NCI-H2227 treated with DMSO at 0.1 percent for 48 hours (cell line): ENCODE measurements around the gene TP53.
"Not testable (repeated sequence)": the region's sequence is repeated elsewhere in the genome, so short reads cannot be mapped to it uniquely, and the experiment has no call there.

ENCODE experiments used
- DNase-seq: peaks from one replicate; lab custom pipeline; 2025; lab: John Stamatoyannopoulos, UW

The TP53 gene

DNA sequence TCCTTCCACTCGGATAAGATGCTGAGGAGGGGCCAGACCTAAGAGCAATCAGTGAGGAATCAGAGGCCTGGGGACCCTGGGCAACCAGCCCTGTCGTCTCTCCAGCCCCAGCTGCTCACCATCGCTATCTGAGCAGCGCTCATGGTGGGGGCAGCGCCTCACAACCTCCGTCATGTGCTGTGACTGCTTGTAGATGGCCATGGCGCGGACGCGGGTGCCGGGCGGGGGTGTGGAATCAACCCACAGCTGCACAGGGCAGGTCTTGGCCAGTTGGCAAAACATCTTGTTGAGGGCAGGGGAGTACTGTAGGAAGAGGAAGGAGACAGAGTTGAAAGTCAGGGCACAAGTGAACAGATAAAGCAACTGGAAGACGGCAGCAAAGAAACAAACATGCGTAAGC, 12.4 kb downstream of the TP53 start:
- DNase-seq = no peak

DNA sequence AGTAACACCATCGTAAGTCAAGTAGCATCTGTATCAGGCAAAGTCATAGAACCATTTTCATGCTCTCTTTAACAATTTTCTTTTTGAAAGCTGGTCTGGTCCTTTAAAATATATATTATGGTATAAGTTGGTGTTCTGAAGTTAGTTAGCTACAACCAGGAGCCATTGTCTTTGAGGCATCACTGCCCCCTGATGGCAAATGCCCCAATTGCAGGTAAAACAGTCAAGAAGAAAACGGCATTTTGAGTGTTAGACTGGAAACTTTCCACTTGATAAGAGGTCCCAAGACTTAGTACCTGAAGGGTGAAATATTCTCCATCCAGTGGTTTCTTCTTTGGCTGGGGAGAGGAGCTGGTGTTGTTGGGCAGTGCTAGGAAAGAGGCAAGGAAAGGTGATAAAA, 14.1 kb downstream of the TP53 start:
- DNase-seq = no peak

DNA sequence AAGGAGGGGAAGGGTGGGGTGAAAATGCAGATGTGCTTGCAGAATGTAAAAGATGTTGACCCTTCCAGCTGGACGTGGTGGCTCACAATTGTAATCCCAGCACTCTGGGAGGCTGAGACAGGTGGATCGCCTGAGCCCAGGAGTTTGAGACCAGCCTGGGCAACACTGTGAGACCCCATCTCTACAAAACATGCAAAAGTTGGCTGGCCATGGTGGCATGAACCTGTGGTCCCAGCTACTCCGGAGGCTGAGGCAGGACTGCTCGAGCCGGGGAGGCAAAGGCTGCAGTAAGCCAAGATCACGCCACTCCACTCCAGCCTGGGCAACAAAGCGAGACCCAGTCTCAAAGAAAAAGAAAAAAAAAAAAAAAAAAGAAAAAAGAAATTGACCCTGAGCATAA, 18.8 kb downstream of the TP53 start:
- no peak for DNase-seq

DNA sequence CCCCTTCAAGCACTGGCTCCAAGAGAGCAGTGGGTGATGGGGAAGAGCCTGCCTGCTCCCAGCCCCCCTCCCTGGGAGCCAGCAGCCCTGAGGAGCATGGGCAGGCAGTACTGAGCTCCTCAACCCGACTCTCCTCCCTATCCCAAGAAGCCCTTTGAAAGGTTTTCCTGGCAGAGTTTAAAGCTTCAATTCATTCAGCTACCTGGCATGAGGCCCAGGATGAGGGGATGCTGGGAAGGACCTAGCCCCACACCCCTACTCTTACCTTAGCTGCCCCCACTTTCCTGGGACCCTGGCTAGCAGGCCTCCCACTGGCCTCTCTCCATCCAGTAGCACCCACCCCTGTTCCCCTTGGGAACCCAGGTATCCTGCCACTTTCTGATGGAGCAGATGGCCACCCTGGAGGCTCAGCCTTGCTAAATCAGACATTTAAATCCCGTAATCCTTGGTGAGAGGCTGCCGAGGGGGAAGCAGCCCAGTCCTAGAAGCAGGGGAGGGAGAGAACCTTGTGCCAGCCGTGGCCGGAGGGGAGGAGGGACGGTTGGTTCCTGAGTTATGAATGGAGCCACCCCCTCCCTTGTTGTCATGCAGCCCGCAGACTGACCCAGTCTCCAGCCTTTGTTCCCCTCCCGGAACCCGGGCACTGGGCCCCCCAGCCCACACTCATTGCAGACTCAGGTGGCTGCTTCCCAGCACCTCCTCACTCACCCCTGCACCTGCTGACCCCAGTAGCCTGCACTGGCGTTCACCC, 19.5 kb downstream of the TP53 start:
- DNase-seq = peak; percentile 16

DNA sequence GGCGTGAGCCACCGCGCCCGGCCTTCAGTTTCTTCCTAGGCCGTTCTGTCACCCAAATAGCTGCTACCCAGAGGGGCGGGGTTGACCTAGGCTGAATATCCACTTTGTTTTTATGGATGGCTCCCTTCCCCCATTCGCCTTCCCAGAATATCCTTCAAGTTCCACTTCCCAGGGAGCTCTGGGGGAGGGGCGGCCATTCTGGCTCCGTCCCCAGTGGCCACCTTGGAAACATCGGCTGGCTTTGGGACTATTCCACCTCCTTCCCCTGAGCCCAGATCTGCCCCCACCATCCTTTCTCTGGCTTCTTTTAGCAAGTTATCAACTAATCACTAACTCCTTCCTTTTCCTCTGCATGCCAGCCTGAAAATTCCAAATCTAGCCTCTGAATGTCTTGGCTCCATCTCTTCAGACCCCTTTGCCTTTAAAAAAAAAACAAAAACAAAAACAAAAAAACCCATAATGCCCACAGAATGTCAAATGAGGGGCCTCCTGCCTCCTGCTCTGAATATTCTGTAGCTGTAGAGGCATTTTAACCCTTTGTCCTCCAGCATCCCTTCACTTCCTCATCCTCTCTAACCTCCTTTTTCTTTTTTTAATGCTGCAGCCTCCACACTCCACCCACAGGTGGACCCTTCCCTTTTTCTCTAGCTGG, 30.2 kb downstream of the TP53 start:
- DNase-seq = peak; percentile 18

DNA sequence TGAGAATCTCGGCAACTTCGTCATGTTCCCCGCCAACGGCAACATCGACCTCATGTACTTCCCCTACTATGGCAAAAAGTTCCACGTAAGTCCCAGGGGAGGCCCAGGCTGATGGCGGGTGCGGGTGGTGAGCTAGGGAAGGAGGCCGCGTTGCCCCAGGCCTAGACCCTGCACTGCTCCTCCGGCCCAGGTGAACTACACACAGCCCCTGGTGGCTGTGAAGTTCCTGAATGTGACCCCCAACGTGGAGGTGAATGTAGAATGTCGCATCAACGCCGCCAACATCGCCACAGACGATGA, 31.8 kb downstream of the TP53 start:
- DNase-seq = no peak

DNA sequence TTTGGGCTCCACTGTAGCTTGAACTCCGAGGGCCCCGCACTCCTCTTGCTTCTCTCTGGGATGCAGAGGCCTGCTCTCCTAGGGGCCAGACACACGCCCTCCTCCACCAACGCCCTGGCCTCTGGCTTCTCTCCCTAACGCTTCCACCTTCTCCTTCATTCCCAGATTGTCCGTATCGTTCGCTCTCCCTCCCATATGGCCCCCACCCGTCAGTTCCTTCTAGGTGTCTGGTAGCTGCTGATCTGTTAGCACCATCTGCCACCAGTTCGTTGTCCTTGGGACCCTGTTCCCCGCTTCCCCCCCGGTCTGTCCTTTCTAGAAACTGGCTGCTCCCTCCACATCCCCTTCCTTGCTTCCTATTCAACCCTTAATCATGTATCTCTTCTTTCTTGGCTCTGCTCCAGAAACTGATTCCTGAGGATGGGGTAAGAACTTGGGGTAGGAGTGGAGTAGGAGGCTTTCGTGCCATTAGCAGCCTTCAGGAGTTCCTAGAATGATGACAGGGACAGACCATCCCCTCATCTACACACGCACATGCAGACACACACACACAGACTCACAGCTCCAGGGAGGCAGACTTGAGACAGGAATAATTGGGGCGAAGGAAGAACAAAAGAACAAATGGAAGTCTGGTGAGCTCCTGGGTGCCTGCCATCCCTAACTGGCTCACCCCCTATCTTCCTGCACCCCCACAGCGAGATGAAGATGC, 32.3 kb downstream of the TP53 start:
- no peak for DNase-seq

DNA sequence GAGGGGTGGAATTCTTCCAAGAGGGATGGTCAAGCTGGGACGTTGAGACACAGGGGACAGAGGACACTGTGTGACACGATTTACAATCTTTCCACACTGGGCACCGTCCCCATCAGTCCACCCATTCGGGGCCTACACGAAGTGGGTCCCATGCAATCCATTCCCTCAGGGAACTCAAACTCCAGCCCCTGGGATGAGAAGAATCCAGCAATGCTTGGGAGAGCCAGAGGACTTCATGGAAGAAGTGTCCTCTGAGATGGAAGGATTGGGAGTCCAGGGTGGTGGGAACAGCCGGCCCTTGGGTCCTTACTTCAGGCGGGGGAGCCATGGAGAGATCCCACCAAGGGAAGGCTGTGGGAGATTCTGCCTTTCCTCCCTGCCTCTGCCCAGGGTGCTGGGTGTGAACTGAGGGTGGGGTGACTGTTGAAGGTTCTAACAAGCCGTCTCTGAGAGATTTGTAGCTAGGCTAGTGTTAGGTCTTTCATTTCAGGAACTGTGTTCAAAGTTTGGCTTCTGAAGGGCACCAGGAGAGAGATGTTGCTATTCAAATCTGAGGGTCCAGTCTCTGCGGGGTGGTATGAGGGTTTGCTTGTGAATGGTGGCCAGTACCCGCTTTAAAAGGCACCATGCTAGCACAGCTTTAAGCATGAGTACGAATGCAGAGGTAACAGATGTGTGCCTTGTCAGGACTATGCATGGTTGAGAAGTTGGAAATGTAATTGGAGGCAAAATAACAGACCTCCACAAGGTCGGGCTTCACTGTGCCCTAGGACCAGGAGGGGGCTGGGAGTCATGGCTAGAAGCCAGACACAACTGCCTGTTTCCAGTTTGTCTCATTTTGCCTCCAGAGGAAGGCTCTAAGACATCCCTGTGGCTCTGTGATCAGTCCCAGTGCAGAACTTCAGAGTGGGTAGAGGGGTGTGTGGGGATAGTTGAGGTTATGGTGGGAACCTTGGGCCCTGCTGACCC, 34.6 kb downstream of the TP53 start:
- no peak for DNase-seq

DNA sequence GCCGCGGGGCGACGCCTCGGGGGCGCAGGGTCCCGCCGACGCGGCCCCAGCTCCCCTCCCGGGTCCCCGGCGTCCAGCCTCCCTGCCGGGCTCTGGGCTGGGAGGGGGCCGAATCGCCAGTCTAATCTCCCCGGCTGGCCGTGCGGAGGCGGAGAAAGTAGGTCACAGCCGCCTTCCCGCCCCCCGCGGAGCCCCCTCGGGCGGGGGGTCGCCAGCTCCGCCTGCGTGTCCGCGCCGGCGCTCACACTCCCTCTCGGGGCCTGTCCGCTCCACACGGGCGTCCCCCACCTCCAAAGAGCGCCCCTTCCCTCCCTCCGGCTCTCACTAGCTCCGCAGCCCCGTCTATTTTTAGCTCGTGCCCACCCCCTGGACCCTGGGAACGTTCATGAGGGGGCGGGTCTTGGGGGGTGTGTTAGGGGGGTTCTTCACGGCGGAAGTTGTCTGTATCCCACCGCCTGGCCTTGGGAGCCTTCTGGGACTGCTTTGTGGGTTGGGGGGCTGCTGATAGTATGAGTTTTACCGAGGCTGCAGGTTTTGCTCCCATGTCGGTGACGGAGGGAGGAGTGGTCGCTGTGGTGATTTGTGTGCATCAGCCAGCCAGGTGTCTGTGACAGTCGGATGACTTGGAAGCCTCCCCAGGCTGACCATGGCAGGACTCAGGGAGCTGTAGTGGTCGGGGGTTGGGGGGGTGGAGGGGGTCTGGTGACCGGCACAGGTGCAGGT, 35.5 kb downstream of the TP53 start:
- DNase-seq = peak; percentile 20

DNA sequence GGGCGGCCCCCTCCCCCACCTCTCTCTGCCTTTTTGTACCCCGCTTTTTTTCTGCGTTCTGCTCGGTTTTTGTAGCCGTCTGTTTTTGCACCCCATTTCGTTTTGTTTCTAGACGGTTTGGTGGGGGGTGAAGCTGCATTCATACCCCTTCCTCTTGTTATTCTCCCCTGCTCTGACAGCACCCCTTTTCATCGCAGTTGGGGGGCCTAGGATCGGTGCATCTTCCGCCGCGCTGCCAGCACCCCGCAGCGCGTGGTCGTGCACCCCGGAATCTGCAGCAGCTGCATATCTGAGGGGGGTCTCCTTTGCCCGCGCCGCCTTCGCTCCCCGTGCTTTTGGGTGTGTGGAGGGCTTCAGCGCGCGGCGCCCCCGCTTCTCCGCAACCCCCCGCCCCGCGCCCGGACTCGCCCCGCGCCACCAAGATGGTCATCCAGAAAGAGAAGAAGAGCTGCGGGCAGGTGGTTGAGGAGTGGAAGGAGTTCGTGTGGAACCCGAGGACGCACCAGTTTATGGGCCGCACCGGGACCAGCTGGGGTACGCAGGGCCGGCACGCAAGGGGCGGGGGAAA, 36.1 kb downstream of the TP53 start:
- DNase-seq = no peak

DNA sequence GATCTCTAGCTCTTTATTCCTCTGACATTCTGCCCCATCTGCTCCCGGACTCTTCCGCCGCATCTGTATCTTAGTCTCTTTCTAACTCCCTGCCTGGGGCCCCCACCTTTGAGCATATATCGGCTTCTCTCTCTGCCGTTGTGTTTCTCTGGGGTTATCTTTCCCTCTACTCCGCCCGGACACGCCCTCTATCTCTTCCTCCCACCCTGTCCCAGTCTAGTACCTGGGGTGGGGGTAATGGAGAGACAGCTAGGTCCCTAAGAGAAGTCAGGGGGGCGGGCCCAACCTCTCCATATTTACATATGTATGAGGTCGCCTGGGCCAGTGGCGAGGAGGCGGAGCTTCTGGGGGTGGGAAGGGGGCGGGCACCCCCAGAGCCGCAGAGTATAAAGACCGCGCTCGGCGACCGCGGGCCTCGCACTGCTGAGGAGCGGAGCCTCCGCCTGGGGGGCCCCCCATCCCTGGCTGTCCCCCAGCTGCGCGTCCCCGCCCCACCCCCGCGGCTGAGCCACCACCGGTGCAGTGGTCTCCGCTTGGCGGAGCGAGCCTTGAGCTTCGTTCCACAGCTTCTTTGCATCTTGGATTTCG, 36.7 kb downstream of the TP53 start, which contains the start of gene ATP1B2:
Gene ATP1B2 (plus strand): TSS at position 418 of the 588 bp plus-strand sequence. CDS start 593 bp downstream, outside the sequence.
- peak; percentile 72 for DNase-seq

DNA sequence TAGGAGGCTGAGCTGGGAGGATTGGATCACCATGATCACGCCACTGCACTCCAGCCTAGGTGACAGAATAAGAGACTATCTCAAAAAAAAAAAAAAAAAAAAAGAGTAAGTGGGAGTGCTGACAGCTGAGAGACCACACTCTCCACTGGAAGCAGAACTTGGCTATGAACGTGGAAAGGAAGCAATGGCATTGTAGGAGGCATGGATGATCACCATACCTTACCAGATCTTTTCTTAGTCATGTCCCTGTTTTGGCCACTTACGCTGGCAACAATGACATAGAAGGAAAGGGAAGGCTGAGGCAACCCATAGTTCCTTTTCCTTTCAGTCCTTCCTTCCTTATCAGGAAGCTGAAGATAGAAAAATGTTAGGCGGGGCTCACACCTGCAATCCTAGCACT, 40.3 kb downstream of the TP53 start:
- no peak for DNase-seq

DNA sequence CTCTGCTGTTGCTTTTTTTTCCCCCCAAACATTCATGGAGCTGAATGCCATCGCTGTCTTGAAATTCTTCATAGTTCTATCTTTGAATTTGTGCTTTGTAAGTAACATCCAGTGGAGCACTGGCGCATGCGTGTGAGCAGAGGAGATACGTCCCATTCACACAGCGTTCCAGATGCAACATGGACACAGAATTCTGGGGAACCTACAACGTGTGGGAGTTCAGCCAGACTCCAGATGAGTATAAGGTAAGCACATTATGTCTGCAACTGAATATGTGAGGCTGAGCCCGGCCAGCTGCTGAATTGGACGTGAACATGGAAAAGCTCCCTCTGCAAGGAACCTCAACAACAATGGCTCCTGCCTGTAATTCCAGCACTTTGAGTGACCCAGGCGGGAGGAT, 40.8 kb downstream of the TP53 start:
- no peak for DNase-seq

DNA sequence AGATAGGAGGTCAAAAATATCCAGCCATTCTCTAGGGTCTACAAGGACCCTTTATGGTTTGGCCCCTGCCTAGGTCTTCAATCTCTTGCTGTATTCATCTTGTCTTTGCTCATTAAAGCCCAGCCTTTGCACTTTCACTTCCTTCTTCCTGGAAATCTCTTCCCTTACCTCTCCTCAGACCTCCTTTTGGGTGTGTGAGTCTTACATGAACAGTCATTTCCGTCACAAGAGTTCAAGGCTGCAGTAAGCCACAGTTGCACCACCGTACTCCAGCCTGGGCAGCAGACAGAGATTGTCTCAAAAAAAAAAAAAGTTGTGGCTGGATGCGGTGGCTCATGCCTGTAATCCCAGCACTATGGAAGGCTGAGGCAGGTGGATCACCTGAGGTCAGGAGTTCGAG, 42.5 kb downstream of the TP53 start:
- DNase-seq = no peak

DNA sequence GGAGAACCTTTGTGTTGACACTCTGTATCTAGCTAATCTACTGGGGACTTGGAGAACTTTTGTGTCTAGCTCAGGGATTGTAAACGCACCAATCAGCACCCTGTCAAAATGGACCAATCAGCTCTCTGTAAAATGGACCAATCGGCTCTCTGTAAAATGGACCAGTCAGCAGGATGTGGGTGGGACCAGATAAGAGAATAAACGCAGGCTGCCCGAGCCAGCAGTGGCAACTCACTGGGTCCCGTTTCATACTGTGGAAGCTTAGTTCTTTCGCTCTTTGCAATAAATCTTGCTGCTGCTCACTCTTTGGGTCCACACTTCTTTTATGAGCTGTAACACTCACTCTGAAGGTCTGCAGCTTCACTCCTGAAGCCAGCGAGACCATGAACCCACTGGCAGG, 45.7 kb downstream of the TP53 start:
- not testable (repeated sequence) for DNase-seq

DNA sequence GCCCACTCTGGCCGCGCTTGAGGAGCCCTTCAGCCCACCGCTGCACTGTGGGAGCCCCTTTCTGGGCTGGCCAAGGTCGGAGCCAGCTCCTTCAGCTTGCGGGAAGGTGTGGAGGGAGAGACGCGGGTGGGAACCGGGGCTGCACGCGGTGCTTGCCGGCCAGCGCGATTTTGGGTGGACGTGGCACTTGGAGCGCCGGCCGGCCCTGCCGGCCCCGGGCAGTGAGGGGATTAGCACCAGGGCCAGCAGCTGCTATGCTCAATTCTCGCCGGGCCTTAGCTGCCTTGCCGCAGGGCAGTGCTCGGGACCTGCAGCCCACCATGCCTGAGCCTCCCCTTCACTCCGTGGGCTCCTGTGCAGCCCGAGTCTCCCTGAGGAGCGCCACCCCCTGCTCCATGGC, 46.5 kb downstream of the TP53 start:
- DNase-seq = no peak

DNA sequence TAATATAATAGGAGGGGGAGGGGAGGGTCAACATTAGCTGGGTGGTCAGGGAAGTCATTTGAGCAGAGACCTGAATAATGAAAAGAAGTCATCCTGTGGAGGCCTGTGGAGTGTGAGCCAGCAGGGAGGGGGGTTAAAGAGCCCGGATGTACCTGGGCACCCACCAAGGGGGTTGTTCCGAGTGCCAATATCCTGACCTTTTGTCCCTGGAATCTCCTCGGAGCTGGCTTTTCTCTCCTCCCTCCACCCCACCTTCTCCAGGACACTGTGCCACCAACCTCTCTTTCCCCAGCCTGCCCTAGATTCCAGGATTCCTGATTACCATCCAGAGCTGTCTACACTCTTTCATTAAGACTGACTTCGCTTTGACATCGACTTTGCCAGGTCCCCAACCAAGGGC, 51.1 kb downstream of the TP53 start:
- DNase-seq = no peak

DNA sequence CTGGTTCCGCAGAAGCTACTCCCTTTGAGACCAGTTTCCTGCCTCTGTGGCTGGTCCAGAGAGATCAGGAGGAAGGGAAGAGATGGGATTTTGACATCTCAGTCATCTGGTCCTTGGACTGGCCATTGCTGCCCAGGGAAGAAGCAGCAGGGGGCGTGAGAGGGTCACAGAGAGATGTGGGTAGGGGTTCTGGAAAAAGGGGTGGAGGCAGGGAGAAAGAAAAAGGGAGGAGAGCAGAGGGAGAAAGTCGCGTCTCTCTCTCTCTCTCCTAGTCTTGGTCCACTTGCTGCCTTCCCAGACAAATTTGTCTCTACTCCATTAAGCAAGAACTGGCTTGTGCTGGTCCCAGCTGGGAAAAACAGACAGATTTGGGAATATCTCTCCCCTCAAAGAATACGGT, 52.9 kb downstream of the TP53 start:
- DNase-seq = no peak

DNA sequence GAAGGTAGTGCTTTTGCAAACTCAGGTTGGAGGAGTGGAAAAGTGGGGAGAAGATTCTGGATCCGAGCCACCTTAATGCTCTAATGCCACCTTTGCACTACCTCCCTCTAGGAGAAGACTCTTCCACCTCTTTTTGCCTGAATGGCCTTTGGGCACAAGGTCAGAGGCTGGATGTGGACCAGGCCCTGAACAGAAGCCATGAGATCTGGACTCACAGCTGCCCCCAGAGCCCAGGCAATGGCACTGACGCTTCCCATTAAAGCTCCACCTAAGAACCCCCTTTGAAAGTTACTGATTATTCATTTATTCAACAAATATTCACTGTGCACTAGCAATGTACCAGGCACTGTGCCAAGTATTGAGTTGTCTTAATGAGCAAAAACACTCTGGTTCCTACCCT, 54.2 kb downstream of the TP53 start:
- DNase-seq = no peak

DNA sequence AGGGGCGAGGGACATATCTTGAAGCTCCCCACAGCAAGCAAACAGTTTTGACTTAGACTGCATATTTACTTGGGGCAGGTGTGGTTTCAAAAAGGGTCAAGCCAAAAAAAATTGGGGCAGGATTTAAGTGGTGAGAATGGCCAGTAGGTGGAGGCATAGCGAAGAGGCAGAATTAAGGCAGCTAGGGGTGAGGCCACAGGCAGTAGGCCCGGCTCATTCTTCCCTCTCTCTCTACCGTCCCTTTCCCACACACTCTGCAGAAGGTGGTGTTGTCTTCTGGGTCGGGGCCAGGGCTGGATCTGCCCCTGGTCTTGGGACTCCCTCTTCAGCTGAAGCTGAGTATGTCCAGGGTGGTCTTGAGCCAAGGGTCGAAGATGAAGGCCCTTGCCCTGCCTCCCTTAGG, 54.8 kb downstream of the TP53 start:
- DNase-seq = no peak
